ENCODE results near the gene HELZ.

- no peak for TF ChIP-seq POLR2A (IDR thresholded peaks at IDR 0.05; ENCODE audit: low read depth, low read length)
- no peak for TF ChIP-seq POLR2AphosphoS5 (IDR thresholded peaks at IDR 0.05; ENCODE audit: low read depth, low read length)
- TF ChIP-seq TAF1 (IDR thresholded peaks at IDR 0.05; ENCODE audit: borderline replicate concordance, low read depth, low read length): no peak
Observed at GRCh38 chr17:67111808-67112207, 133.2 kb downstream of the HELZ start.

Measured in GM12892 (cell line).